GM12891 (cell line): ENCODE results near the gene MAPRE2.

ENCODE experiments used
- PAX5 ChIP-seq: IDR thresholded peaks from 2 replicates; pipeline ENCODE4 v1.6.1; 2011; ENCODE audit warnings: low read length, moderate library complexity, mild to moderate bottlenecking; ENCODE audit not compliant: insufficient read depth, severe bottlenecking
- POLR2A ChIP-seq: IDR thresholded peaks from 2 replicates; pipeline ENCODE4 v1.6.1; 2011; ENCODE audit warnings: low read depth, low read length, control low read depth
- POLR2AphosphoS5 ChIP-seq: IDR thresholded peaks from 2 replicates; pipeline ENCODE4 v1.6.1; 2011; ENCODE audit warnings: low read depth, low read length, control low read depth
- SPI1 ChIP-seq: IDR thresholded peaks from 2 replicates; pipeline ENCODE4 v1.6.1; 2011; ENCODE audit warnings: low read depth, low read length, control low read depth
- TAF1 ChIP-seq: IDR thresholded peaks from 2 replicates; pipeline ENCODE4 v1.6.1; 2011; ENCODE audit warnings: low read depth, low read length, control low read depth

DNA sequence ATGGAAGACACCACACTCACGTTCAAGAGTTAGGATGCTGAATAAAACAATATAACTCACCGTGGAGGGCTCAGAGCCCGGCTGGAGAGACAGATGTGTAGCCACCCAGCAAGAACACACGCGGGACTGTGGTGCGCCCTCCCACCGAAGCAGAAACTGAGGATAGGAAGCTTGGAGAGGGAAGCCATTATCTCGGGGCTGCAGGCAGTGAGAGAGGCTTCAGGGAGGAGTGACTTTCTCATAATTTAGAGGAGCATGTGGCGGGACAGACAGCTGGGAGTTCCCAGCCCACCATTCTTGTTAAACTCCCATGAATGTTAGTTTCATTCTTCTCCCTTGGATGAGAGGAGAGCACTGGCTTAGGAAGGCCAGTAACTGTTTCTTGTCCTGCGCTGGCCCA is 96.4 kb downstream of the MAPRE2 start:
- TF ChIP-seq POLR2AphosphoS5, result no peak
- TF ChIP-seq POLR2A, result no peak
- no peak for TF ChIP-seq PAX5
- no peak for TF ChIP-seq SPI1
- no peak for TF ChIP-seq TAF1
